Fibroblast of skin of left quadriceps (primary cell): Measurements from ENCODE around the gene POLR3B.

ENCODE experiments used
- DNase-seq, 2 experiments: peaks; one replicate each; pipeline ENCODE4 v3.0.0-alpha.2; 2013; ENCODE audit warnings: low read depth in 2 of 2

POLR3B gene

DNA sequence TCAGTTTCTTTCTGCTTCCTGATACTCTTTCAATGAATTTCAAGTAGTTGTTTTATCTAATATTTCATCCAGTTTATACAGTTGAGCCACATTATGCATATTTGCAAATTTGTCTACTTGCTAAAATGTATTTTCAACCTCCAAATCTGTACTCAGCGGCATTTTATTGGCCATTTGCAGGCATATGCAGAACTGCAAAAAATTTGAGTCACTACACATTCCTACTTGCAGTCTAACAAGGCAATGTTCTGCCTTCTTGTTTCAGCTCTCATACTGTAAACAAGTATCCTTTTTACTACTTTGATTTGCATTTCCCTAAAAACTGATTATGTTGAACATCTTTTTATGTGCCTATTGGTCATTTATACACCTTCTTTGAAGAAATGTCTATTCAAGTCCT is 55.0 kb downstream of the POLR3B start:
- no peak for DNase-seq

DNA sequence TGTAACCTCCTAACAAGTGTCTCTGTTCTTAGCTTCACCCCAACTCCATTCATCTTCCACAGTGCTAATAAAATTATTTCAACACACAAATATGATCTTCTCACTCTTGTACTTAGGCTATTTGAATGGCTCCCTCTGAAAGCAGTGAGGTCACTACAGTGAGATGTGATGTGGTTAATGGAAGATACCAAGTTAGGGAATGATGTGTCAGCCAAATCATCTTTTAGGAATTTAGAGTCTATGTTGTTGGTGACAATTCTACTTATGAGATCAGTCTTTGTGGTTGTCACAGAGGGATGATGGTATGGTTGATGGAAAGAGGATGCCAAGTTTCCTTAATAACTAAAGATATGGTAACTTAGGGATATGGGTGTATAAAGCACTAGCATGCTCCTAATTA is 57.6 kb downstream of the POLR3B start:
- DNase-seq = peak; percentile 44 to 45

DNA sequence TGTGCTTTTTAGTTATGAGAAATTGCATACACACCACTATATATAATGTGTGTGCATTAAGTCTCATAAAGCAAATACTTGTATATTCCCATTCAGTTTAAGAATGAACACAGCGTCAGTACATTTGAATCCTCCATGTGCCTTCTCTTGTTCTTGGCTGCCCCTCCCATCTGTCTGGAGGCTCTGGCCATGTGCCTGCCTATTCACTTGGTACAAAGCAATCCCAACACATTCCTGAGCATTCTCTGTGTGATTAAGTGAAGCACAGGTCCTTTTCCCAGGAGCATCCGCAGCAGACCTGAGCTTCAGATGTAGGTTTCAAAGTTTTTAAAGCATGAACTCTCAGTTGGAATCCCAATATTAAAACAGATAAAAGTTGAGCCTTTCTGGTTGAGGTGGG is 58.7 kb downstream of the POLR3B start:
- no peak for DNase-seq

DNA sequence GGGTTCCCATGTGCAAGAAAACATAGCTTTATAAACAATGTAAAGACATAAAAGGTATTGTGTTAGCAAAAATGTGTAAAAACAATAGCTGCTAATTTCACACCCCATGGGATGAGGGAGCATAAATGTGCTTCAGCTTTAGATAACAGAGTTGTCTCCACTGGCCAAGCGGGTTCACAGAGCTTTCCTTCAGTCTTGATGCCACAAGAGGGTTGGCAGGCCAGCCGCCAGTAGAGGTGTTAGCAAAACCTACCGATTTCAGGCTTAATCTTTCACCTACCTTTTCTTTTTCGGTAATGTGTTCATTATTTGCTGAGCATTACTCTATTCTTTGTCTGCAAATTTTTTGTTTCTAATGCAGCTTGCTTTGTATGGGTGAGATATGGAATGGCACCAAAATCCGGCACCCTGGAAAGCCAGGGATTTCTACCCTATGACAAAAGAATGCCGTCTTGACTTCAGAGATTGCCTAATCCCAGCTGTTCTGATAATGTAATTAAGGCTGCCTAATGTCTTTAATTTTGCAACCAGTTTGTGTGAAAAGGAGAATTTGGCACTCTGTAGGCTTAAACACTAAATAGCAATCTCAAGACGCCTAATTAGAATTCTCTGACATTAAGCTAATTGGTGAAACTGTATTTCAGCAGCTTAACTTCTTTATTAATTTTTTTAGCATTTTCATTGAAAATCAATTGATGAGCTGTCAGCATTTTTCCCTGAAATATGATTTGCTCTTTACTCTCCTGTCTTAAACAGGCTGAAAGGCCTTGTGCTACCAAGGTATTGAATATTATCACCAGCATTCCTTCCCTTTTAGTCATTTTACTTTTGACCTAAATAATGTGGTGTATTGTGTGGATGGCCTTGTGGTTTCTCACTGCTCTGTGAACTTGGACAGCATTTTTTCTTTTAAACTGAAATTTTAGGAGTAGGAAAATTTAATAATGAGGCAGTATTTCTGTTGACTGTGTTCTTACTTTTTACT is 60.7 kb downstream of the POLR3B start:
- DNase-seq = peak; percentile 42 to 44

DNA sequence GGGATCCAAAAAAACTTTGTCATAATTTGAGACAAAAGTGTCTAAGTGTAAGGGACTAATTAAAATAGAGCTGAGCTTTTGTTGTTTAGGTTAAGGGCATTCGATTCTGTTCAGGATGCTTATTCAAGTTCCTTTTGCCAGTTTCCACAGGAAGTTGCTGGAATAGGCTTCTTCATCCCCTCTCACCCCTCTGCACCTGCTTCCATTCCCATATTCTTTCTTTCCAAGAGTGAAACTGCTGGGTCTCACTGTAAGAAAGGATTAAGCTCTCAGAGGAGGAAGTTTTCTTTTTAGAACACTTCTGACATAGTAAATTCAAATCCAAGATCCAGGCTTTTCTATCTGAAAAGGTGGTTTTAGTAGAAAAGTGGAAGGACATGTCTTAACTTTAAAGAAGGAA is 61.4 kb downstream of the POLR3B start:
- no peak for DNase-seq

DNA sequence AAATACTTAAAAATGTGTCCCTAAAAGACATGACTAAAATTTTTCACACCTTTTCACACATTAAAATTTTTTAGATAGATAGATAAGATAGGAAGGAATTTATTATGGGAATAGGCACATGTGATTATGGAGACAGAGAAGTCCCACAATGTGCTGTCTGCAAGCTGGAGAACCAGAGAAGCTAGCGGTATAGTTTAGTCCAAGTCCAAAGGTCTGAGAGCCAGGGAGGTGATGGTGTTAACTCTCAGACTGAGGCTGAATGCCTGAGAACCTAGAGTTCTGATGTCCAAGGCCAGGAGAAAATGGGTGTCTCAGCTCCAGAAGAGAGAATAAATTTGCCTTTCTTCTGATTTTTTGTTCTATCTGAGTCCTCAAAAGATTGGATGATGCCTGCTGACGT is 65.7 kb downstream of the POLR3B start:
- no peak for DNase-seq

DNA sequence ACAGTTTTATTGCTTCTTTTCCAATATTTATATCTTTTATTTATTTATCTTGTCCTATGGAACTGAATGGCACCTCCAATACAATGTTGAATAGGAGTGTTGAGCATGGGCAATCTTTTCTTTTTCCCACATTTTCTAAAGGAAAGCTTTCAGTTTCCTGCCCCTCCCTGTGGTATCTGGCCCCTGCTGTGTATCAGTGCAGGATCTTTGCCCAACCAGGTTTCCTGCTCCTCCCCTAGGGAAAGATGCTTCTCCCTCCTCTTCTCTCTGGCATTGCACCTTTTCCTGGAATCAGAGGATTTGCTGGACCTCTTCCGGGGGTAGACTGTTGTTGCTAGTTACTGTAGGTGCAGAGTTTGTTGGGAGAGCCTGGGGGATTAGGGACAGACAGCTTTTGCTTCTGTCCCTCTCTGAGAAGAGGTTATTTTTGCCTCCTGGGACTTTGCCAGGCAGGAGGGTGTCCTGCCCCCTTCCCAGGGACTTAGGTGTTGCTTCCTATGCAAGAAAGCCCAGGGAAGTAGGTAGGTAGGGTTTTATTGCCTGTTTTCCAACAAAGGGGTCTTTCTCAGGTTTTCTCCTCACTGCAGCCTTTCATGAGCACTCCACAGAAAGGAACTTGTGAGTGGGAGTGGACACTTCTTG is 67.6 kb downstream of the POLR3B start:
- no peak for DNase-seq

DNA sequence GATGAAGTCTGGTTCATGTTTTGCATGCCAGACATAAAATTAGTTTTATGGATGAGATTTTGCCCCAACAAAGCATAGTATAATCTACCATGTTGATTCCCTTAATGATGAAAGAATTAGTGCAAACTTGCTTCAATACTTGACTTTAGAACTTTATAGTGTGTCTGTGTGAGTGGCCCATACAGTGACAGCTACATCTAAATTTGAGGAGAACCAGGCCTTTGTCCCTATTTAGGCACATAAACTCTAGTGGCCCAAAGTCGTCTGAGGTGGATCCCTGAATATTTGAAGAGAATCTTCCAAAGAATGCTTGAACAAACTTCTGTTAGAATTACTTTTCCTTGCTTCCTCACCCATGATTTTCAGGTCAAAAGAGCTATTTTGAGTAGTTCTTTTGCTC is 70.4 kb downstream of the POLR3B start:
- no peak for DNase-seq

DNA sequence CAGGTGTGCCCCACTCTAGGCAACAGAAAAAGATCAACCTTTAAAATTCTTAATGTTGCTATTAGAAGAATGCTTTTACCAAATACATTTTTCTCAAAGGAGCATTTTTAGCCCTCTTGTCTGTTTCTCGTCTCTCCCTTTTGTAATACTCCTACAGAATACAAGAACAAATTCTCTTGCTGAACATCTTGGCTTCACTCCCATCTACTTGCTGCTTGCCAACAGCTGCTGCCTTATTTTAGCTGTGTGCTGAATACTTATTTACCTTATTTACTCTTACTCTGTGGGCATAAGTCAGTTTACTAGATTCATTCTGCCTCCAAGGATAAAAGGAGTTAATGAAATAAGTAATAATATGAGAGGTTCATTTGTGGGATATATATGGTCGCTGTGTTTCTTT is 70.8 kb downstream of the POLR3B start:
- DNase-seq = no peak

DNA sequence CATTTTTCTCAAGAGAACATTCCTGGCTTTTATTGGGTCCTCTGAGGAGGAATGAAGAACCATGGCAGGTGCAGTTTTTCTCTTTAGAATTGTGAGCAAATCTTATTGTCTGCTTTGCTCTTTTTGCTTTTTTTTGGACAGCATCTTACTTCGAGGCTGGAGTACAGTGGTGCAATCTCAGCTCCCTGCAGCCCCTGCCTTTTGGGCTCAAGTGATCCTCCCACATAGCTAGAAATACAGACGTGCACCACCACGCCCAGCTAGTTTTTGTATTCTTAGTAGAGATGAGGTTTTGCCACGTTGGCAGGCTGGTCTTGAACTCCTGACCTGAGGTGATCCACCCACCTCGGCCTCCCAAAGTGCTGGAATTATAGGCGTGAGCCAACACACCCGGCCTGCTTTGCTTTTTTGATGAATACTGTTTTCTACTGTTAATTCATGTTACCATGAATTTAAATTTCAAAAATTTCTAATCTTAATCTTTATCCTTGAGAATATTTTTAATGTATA is 71.5 kb downstream of the POLR3B start:
- DNase-seq = no peak

DNA sequence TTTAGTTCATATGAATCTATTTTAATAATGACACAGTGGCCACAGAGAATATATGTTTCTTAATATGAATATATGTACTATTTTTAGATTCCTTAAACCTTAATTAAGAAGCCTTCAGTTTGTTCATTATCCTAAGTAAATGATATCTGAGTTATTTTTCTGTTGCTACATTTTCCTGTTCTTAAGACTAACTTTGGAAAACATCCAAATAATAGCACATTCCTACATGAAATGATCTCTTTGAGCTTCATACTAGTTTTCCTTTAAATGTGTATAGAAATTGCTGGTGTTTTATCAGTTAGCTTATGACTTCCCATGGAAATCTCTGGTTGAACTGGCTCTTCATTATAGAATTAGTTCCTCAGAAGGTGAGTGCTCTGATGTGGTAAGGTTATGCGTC is 72.1 kb downstream of the POLR3B start:
- DNase-seq = no peak

DNA sequence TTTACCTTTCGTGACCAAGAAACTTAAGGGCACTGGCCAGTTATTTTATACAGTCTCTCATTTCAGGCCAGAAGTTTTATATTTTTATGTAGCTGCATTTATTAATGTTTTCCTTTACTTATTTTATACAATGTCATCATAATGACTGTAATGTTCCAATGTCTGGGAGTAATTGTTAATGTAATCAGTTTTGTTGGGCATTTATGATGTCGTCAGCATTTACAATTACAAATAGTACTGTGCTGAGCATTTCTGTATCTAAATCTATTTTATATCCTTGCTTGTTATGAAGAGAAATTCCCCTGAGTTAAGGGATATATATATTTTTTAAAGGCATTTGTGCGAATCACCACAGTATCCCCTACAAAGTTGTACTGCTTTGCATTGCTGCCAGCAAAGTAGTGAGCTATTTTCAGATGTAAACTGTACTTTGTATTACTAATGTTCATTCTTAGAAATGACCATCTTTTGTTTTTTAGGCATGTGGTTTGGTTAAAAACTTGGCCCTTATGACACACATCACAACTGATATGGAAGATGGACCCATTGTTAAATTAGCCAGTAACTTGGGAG is 74.4 kb downstream of the POLR3B start:
- DNase-seq = no peak

DNA sequence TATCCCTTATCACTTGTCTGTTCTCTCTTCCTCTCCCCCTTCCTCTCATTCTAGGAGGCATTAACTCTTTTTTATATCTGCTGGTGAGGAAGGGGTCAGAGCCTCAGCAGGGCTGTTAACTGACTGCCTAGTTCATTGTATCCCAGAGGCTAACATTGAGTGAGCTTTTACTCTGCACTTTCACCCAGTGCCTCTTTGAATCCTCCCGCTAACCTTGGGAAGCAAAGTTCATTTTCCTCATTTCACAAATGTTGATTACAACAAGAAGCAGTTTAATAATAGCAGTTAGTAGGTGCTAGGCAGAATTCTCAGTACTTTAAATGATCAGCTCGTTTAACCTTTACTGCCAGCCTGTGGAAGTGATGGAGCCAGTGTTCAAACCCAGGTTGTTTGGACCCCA is 75.5 kb downstream of the POLR3B start:
- no peak for DNase-seq

DNA sequence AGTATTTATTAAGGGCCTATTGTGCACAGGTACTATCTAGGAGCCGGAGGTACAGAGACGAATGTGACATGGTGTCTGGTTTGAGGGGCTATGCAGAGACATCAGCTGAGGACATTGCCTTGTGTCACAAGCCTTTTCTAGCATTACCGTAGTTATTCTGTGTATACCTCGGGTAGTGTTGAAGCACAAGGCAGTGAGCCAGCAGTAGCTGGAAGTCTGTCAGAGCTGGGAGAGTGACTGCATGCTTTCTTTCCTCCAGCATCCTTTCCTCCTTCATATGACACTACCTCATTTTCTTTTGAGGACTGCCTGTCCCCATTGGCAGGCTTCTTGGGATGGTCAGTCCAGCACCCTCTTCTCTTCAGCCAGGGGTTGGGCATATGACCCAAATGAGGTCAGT is 77.0 kb downstream of the POLR3B start:
- DNase-seq = no peak

DNA sequence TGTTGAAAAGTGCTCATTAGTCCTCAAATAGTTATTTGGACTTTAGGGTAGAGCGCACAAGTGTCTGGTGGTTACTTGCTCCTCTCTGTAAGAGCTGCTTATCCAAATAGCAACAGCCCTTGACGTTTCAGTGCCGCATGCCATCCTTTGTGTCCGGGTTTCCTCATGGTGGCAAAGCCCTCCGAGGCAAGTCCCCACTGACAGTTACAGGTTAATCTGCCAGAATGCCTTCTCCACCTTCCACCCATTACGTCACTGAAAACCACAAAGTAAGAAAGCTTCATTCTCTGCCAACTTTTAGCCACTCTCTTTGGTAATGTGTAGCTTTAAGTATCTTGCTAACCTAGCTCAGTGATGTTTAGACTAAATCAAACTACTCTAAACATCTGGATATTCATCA is 78.6 kb downstream of the POLR3B start:
- no peak for DNase-seq

DNA sequence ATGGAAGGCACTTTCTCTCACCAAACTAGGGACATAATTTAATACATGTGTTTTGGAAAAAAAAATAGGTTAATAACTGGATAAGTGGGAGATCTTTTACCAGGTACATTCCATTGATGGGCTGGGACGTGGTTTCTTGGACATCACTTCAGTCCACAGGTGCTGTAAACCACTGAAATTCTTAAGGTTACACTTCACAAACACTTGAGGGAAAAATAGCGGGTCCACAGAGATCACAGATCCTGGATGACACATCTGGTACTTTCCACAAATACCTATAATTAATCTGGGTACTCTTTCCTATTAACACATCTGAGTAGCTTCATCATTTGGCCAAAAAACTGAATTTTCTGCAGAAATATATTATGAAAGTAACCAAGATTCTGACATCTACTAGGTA is 85.0 kb downstream of the POLR3B start:
- no peak for DNase-seq

DNA sequence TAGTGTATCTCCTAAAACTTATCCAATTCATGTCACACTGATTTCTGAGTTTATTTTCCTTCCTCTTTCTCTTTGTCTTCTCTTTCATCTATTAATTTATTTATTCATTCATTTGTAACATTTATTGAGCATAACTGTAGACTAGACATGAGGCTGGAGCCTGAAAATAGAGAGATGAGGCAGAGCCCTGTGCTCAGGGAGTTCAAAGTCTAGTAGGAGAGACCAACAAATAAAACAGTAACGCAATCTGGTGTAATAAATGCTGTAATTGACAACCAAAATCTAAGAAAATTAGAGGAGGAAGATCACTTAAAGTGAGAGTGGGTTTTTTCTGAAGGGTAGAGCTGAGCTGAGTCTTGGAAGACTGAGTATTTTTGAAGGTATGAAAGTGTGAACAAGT is 87.5 kb downstream of the POLR3B start:
- DNase-seq = no peak

DNA sequence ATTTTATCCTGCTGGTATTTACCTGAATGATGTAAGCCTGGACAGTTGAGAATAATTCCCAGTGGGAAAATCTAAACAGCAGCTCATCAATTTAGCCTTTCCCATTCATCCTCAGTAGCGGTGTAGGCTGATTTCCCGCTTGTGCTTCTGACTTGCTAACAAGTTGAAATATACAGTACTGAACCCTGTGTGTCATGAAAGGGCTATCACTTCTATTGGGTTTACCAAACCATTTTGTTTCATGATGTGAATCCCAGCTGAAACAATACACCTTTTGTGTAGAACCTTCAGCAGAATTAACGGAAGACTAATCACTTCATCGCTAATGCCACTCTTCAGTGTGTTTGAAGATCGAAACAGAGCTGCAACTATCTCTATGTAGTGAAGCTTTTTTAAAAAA is 88.4 kb downstream of the POLR3B start:
- DNase-seq = no peak

DNA sequence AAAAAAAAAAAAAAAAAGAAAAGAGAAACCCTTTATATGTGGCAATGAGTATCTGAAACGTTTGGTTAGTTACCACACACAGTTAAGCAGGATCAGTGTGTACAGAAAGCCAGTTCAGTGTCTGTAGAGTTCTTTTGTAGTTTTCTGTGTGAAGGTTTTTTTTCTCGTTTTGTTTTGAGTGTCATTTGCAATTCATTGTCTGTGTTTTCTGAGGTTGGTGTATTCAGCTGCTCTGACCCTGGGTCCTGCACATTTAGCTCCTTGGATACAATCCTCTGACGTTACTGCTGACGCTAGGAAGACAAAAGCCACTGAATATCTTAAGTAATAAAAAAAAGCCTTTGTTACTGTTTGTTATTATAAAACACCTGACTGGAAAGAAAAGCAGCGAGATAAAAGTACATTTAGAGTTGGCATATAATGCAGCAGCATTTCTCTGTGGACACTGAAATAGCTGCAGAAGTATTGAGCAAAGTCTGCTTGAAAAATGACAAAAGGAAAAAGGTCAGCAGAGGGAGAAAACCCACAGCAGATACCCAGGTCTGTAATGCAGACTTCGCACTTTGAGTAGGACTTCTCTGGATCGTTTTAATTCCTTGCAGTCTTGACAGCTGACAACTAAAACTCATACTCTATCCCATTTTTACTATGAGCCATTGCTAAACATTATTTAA is 89.0 kb downstream of the POLR3B start:
- no peak for DNase-seq

DNA sequence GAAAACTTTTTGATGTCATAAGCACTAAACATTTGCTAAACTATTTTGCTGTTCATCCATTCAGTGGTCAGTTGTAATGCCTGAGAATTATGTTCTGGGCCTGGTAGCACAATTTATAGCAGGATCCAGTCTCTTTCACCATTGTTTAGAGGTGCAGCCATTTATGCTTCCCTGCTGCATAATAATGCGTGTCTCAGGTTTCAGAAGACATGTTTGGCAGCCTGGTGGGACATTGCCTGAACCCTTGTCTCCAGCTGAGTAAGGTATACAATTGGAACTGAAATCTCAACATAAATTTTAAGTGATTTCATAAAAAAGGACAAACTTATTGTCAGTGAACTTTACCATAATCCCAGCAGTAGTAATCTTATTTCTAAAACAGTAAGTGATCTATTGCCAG is 94.8 kb downstream of the POLR3B start:
- no peak for DNase-seq

DNA sequence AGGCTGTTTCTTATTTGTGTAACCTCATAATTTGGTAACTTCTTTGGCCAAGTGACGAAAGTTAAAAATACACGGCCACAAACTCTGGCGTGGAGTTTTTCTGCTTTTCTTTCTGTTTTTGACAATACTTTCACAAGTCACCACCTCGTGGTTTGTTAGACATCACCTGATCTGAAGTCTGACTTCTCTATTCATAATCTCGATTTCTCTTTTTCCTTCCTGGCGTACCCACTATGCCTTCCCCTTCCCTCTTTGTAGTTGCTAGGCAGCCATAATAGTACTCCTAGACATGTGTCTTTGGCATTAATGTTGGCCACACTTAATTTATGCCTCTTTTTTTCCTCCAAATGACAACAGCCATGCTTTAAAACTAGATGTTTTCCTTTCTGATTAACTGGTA is 97.6 kb downstream of the POLR3B start:
- DNase-seq = no peak

DNA sequence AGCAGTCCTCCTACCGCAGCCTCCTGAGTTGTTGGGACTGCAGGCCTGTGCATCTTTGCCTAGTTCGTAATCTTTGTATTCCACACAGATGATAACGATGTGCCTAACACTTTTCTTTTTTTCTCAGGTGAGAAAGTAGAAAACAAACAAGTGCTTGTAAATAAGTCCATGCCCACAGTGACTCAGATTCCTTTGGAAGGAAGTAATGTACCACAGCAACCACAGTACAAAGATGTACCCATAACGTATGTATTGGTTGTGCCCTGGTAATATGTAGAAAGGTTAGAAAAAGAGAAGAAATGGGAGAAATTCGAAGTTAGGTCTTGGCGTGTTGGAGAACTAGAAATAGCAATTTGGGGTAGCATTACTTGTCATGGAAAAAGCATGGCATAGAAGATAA is 101.6 kb downstream of the POLR3B start:
- no peak for DNase-seq
